Adrenal gland (tissue), 12 donors: ENCODE measurements around the gene LRRC55. TPM values are rescaled to one million over a fixed set of nuclear protein-coding genes. Genes with fewer than 3 reads are reported as not detected.
"Not testable (repeated sequence)": the region's sequence is repeated elsewhere in the genome, so short reads cannot be mapped to it uniquely, and the experiment has no call there.

Source experiments
- DNase-seq, 7 donors: peaks; one replicate each; pipeline ENCODE4 v3.0.0-alpha.2; 2019 to 2020
- H3K27ac ChIP-seq, 5 donors: fragments of 200-600 bp; sonication (generic) in 4 of 5; 1 replicate in 3 of 5; 2 replicates in 2 of 5; pipeline versions ENCODE4 v1.5.1 to v1.8.0; 2016 to 2020; ENCODE audit warnings: mild to moderate bottlenecking in 1 of 5
- H3K27me3 ChIP-seq: fragments of 200-600 bp; 2 replicates; pipeline ENCODE4 v1.8.0; 2021
- H3K36me3 ChIP-seq, 2 donors: fragments of 200-600 bp; replicated peaks in 1 of 2; 1 replicate in 1 of 2; 2 replicates in 1 of 2; pipeline versions ENCODE4 v1.5.1 to v1.8.0; 2018 to 2022
- H3K4me1 ChIP-seq, 2 donors: fragments of 200-600 bp; replicated peaks in 1 of 2; 1 replicate in 1 of 2; 2 replicates in 1 of 2; pipeline versions ENCODE4 v1.5.1 to v1.8.0; 2018 to 2021
- H3K4me3 ChIP-seq, 4 donors: fragments of 200-600 bp; sonication (generic) in 3 of 4; one replicate each; pipeline ENCODE4 v1.5.1; 2016 to 2018
- H3K9me3 ChIP-seq, 3 donors: fragments of 200-600 bp; sonication (generic) in 1 of 3; replicated peaks in 1 of 3; 1 replicate in 2 of 3; 2 replicates in 1 of 3; pipeline versions ENCODE4 v1.5.1 to v1.8.0; 2016 to 2021
- POLR2A ChIP-seq, 2 donors: fragments of 450-650 bp; IDR thresholded peaks; one replicate each; pipeline ENCODE4 v1.6.1; 2017; ENCODE audit warnings: antibody characterized with exemption in 2 of 2, mild to moderate bottlenecking in 2 of 2, moderate library complexity in 1 of 2
- WGBS, 4 donors: extraction: QIAGEN DNeasy Blood & Tissue Kit in 2 of 4; methylation state at CpG; one replicate each; pipeline versions ENCODE4 v1.1.5 to v1.1.7; 2013 to 2017; 5-methylcytosine and 5-hydroxymethylcytosine counted together
- intact Hi-C, 2 donors: fragments of 100-400 bp; cut with DNase I; formaldehyde crosslinking; loops; one replicate each; pipeline versions ENCODE4 v1.14.1 to v1.15.0; 2022 to 2023
- polyA plus RNA-seq, 3 donors: library from polyadenylated mRNA; stranded (reverse); fragments of 200-250 nt in 2 of 3; fragments of 350-450 nt in 1 of 3; fragmentation: Illumina TruSeq in 1 of 3; extraction: RNeasy Lipid Tissue Mini Kit (QIAGEN cat#74804) in 1 of 3; gene quantifications; one replicate each; pipeline ENCODE4 v1.2.3, GENCODE V29; 2013 to 2014
- total RNA-seq, 9 donors: library from RNA; depleted of rRNA in 4 of 9; stranded (reverse); fragments of >200 nt in 4 of 9; fragments of 120-200 nt in 1 of 9; fragmentation: NEBNext Ultra II Directional in 1 of 9; extraction: Animal tissue kit (Norgen Biotek cat#: 25700) in 1 of 9; gene quantifications; one replicate each; pipeline versions ENCODE4 v1.1.0 to v1.2.4, GENCODE V29; 2013 to 2023
- TF ChIP-seq, protein P1 (sequence below), 6 experiments: fragments of 450-650 bp in 4 of 6; fragments of 200-600 bp in 2 of 6; sonication (generic) in 1 of 6; IDR thresholded peaks; 1 replicate in 5 of 6; 2 replicates in 1 of 6; pipeline versions ENCODE4 v1.5.1 to v1.8.0; 2016 to 2021; ENCODE audit warnings: antibody characterized with exemption in 6 of 6, mild to moderate bottlenecking in 2 of 6, moderate library complexity in 1 of 6
- donor health status: healthy with polysubstance abuse.
- donor health status: Bipolar disorder and iron deficiency.
- donor health status: DM: yes; HTN: yes; CAD: no.
- donor health status: DM: no; HTN: no; CAD: no.
- donor health status: DM: no; HTN: no; CAD: no.
- donor health status: DM: yes; HTN: yes; CAD: no.

LRRC55 gene
- total and polyA plus RNA-seq, 12 donors: 0.08 to 1.1 (median 0.50) TPM; not detected in 1

- Histone ChIP-seq H3K9me3 (no peaks in the 10 kb centered on the region), H3K4me3 (no peak overlapping the region), H3K36me3 (no peaks in the 10 kb centered on the region), H3K4me1 (no peaks in the 10 kb centered on the region), H3K27ac (no peak overlapping the region), H3K27me3 (no peaks in the 10 kb centered on the region)
- TF ChIP-seq POLR2A (IDR thresholded peaks at IDR 0.05): no peak
- TF ChIP-seq, protein P1, sequence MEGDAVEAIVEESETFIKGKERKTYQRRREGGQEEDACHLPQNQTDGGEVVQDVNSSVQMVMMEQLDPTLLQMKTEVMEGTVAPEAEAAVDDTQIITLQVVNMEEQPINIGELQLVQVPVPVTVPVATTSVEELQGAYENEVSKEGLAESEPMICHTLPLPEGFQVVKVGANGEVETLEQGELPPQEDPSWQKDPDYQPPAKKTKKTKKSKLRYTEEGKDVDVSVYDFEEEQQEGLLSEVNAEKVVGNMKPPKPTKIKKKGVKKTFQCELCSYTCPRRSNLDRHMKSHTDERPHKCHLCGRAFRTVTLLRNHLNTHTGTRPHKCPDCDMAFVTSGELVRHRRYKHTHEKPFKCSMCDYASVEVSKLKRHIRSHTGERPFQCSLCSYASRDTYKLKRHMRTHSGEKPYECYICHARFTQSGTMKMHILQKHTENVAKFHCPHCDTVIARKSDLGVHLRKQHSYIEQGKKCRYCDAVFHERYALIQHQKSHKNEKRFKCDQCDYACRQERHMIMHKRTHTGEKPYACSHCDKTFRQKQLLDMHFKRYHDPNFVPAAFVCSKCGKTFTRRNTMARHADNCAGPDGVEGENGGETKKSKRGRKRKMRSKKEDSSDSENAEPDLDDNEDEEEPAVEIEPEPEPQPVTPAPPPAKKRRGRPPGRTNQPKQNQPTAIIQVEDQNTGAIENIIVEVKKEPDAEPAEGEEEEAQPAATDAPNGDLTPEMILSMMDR (IDR thresholded peaks at IDR 0.05): no peak
- no peak for DNase-seq
- 76 to 88% (median 79%) methylated on average over 1 of the region's 1 CpG for WGBS, 4 donors
- intact Hi-C loops: no loop called here
These were observed 17.4 kb upstream of the LRRC55 start for GRCh38 chr11:57164317-57164716.

- no peak for DNase-seq
- no peak overlapping the region for H3K27ac ChIP-seq
- TF ChIP-seq, protein P1 (IDR thresholded peaks at IDR 0.05): no peak
- TF ChIP-seq POLR2A (IDR thresholded peaks at IDR 0.05): no peak
- no peaks in the 10 kb centered on the region for H3K36me3 ChIP-seq
- no peaks in the 10 kb centered on the region for H3K27me3 ChIP-seq
- no peaks in the 10 kb centered on the region for H3K4me1 ChIP-seq
- no peaks in the 10 kb centered on the region for H3K9me3 ChIP-seq
- 25 to 47% (median 42%) methylated on average over 2 of the region's 2 CpGs for WGBS, 4 donors
- intact Hi-C loops: no loop called here
- H3K4me3 ChIP-seq: no peak overlapping the region
These were observed 14.5 kb upstream of the LRRC55 start for GRCh38 chr11:57167125-57167846.

DNA sequence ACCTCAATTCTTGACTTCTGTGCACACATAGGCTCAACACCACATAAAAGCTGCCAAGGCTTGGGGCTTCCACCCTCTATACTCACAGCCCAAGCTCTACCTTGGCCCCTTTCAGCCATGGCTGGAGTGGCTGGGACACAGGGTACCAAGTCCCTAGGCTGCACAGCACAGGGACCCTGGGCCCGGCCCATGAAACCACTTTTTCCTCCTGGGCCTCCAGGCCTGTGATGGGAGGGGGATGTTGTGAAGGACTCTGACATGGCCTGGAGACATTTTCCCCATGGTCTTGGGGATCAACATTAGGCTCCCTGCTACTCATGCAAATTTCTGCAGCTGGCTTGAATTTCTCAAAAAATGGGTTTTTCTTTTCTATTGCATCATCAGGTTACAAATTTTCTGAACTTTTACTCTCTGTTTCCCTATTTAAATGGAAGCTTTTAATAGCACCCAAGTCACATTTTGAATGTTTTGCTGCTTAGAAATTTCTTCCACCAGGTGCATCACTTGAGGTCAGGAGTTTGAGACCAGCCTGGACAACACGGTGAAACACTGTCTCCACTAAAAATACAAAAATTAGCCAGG, 11.9 kb upstream of the LRRC55 start:
- H3K27me3 ChIP-seq, H3K4me1 ChIP-seq, H3K36me3 ChIP-seq, intact Hi-C loops, DNase-seq, H3K4me3 ChIP-seq, H3K9me3 ChIP-seq, H3K27ac ChIP-seq: not testable (repeated sequence)
- WGBS, 4 donors: 80 to 91% (median 87%) methylated on average over 1 to 2 of the region's 2 CpGs

GRCh38 chr11:57172031-57172430, 9.7 kb upstream of the LRRC55 start:
- Histone ChIP-seq H3K4me1 (no peaks in the 10 kb centered on the region), H3K27me3 (no peaks in the 10 kb centered on the region), H3K4me3 (no peak overlapping the region), H3K9me3 (no peaks in the 10 kb centered on the region), H3K36me3 (no peaks in the 10 kb centered on the region), H3K27ac (no peak overlapping the region)
- intact Hi-C loops: no loop called here
- DNase-seq: no peak
- WGBS, 4 donors: 50 to 66% (median 54%) methylated on average over 3 of the region's 3 CpGs
- no peak for TF ChIP-seq POLR2A (IDR thresholded peaks at IDR 0.05)
- TF ChIP-seq, protein P1 (IDR thresholded peaks at IDR 0.05): no peak

GRCh38 chr11:57174656-57175055, 7.1 kb upstream of the LRRC55 start:
- TF ChIP-seq, protein P1 (IDR thresholded peaks at IDR 0.05): no peak
- TF ChIP-seq POLR2A (IDR thresholded peaks at IDR 0.05): no peak
- WGBS, 4 donors: 68 to 87% (median 80%) methylated on average over 5 of the region's 5 CpGs
- intact Hi-C loops: no loop called here

More at GRCh38 chr11:57174656-57175055, 7.1 kb upstream of the LRRC55 start:
- Histone ChIP-seq H3K27ac (no peak overlapping the region), H3K4me3 (no peak overlapping the region), H3K9me3 (no peaks in the 10 kb centered on the region), H3K4me1 (no peaks in the 10 kb centered on the region), H3K27me3 (no peaks in the 10 kb centered on the region), H3K36me3 (no peaks in the 10 kb centered on the region)
- no peak for DNase-seq
